IMR-90 (cell line): Measurements from ENCODE around the gene CYYR1. TPM values are rescaled to one million over a fixed set of nuclear protein-coding genes. Genes with fewer than 3 reads are reported as not detected.

Experiments used
- ATAC-seq: fragments of 200-7000 bp; cut with Tn5 transposase; 2 replicates; pipeline ENCODE4 v1.9.1; 2020; ENCODE audit warnings: low read depth, mild to moderate bottlenecking, moderate library complexity
- BruUV-seq: library from RNA; stranded (reverse); fragments of 400-500 nt; replicated peaks from 2 replicates; lab custom pipeline; 2021; lab: Mats Ljungman, UMichigan
- CTCF ChIA-PET: fragments of 300-600 bp; formaldehyde crosslinking; extraction: SDS; loops from one replicate; lab custom pipeline; 2021; ENCODE audit warnings: antibody characterized with exemption; lab: Yijun Ruan, JAX
- POLR2A ChIA-PET: fragments of 300-600 bp; sonication (Branson Sonifier 250); formaldehyde crosslinking; loops from one replicate; lab custom pipeline; 2022; ENCODE audit warnings: antibody characterized with exemption; ENCODE audit not compliant: unreplicated experiment; lab: Charles Lee
- DNase-seq: peaks from one replicate; pipeline ENCODE4 v3.0.0; 2013
- H2AFZ ChIP-seq: replicated peaks from 2 replicates; pipeline ENCODE3; 2013; ENCODE audit warnings: low read length, mild to moderate bottlenecking; ENCODE audit not compliant: poor library complexity
- H2AK5ac ChIP-seq: 2 replicates; pipeline ENCODE4 v1.6.1; 2013; ENCODE audit warnings: low read depth, low read length, inconsistent platforms
- H2AK9ac ChIP-seq: replicated peaks from 2 replicates; pipeline ENCODE3; 2013; ENCODE audit warnings: mild to moderate bottlenecking, low read depth, low read length, moderate library complexity; ENCODE audit not compliant: poor library complexity
- H2BK120ac ChIP-seq: 2 replicates; pipeline ENCODE4 v1.6.1; 2013; ENCODE audit warnings: low read depth, low read length, inconsistent platforms
- H2BK15ac ChIP-seq: 3 replicates; pipeline ENCODE4 v1.6.1; 2013; ENCODE audit warnings: low read depth, low read length, inconsistent platforms
- H2BK20ac ChIP-seq: 2 replicates; pipeline ENCODE4 v1.6.1; 2013; ENCODE audit warnings: low read depth, mild to moderate bottlenecking, inconsistent platforms, low read length, moderate library complexity
- H2BK5ac ChIP-seq: 2 replicates; pipeline ENCODE4 v1.6.1; 2013; ENCODE audit warnings: mild to moderate bottlenecking, low read depth, low read length, inconsistent platforms; ENCODE audit not compliant: poor library complexity, severe bottlenecking
- H3K14ac ChIP-seq: replicated peaks from 2 replicates; pipeline ENCODE4 v1.6.1; 2013; ENCODE audit warnings: low read depth, low read length, inconsistent platforms
- H3K18ac ChIP-seq: 2 replicates; pipeline ENCODE4 v1.6.1; 2013; ENCODE audit warnings: low read depth, low read length, control low read depth
- H3K23ac ChIP-seq: 2 replicates; pipeline ENCODE4 v1.6.1; 2013; ENCODE audit warnings: low read depth, low read length, inconsistent platforms
- H3K27ac ChIP-seq: 2 replicates; pipeline ENCODE4 v1.5.1; 2013; ENCODE audit warnings: mild to moderate bottlenecking, control low read depth, low read length; ENCODE audit not compliant: insufficient read depth
- H3K27me3 ChIP-seq: 2 replicates; pipeline ENCODE4 v1.6.1; 2013; ENCODE audit warnings: low read length; ENCODE audit not compliant: control insufficient read depth, insufficient read depth
- H3K36me3 ChIP-seq: 2 replicates; pipeline ENCODE4 v1.6.1; 2013; ENCODE audit warnings: low read length, mixed read lengths; ENCODE audit not compliant: control insufficient read depth, insufficient read depth
- H3K4ac ChIP-seq: 2 replicates; pipeline ENCODE4 v1.6.1; 2013; ENCODE audit warnings: low read depth, low read length, inconsistent platforms
- H3K4me1 ChIP-seq: 2 replicates; pipeline ENCODE4 v1.6.1; 2013; ENCODE audit warnings: low read length, mixed read lengths; ENCODE audit not compliant: control insufficient read depth, insufficient read depth
- H3K4me2 ChIP-seq: 2 replicates; pipeline ENCODE4 v1.6.1; 2013; ENCODE audit warnings: low read depth, mild to moderate bottlenecking, control low read depth, low read length, moderate library complexity
- H3K4me3 ChIP-seq: 2 replicates; pipeline ENCODE4 v1.5.1; 2013; ENCODE audit warnings: low read depth, mild to moderate bottlenecking, control low read depth, low read length, moderate library complexity; ENCODE audit not compliant: insufficient read depth
- H3K56ac ChIP-seq: 2 replicates; pipeline ENCODE4 v1.6.1; 2013; ENCODE audit warnings: low read length, inconsistent platforms; ENCODE audit not compliant: insufficient read depth; ENCODE audit errors: extremely low read depth
- H3K79me1 ChIP-seq, 2 experiments: 2 replicates each; pipeline ENCODE4 v1.6.1; 2013; ENCODE audit warnings: low read length in 2 of 2, inconsistent platforms in 1 of 2, low read depth in 1 of 2
- H3K9ac ChIP-seq: 2 replicates; pipeline ENCODE4 v1.6.1; 2013; ENCODE audit warnings: low read depth, low read length, control low read depth
- H3K9me1 ChIP-seq: 2 replicates; pipeline ENCODE4 v1.6.1; 2013; ENCODE audit warnings: low read length, inconsistent platforms; ENCODE audit not compliant: insufficient read depth
- H3K9me3 ChIP-seq: 2 replicates; pipeline ENCODE4 v1.6.1; 2013; ENCODE audit warnings: low read length; ENCODE audit not compliant: control insufficient read depth, insufficient read depth
- H4K20me1 ChIP-seq: 2 replicates; pipeline ENCODE4 v1.6.1; 2013; ENCODE audit warnings: low read length, inconsistent platforms; ENCODE audit not compliant: insufficient read depth
- H4K5ac ChIP-seq: 2 replicates; pipeline ENCODE4 v1.6.1; 2013; ENCODE audit warnings: mild to moderate bottlenecking, low read depth, low read length, control low read depth
- H4K8ac ChIP-seq, 2 experiments: 2 replicates each; pipeline ENCODE4 v1.6.1; 2013; ENCODE audit warnings: low read depth in 2 of 2, low read length in 2 of 2, control low read depth in 1 of 2, inconsistent platforms in 1 of 2
- H4K91ac ChIP-seq: 2 replicates; pipeline ENCODE4 v1.6.1; 2013; ENCODE audit warnings: low read depth, low read length, inconsistent platforms; ENCODE audit not compliant: insufficient read depth
- POLR2A ChIP-seq: IDR thresholded peaks from 2 replicates; pipeline ENCODE4 v1.6.1; 2012; ENCODE audit warnings: mild to moderate bottlenecking, low read depth, low read length
- WGBS, 2 experiments: methylation state at CpG; one replicate each; pipeline versions ENCODE4 v1.1.5 to v1.1.7; 2013; ENCODE audit warnings: missing lambda C conversion rate in 2 of 2; ENCODE audit not compliant: insufficient read length in 1 of 2; ENCODE audit errors: extremely low coverage in 2 of 2; 5-methylcytosine and 5-hydroxymethylcytosine counted together
- dilution Hi-C: fragments of 300-500 bp; cut with HindIII; formaldehyde crosslinking; loops from one replicate; pipeline ENCODE4 v1.14.3; 2018; ENCODE audit warnings: low sequenced_read_pairs; ENCODE audit not compliant: unreplicated experiment
- in situ Hi-C: fragments of 300-500 bp; cut with MboI; formaldehyde crosslinking; loops from 3 replicates; pipeline ENCODE4 v1.14.3; 2019; ENCODE audit warnings: low sequenced_read_pairs, inconsistent platforms, mixed read lengths
- intact Hi-C: fragments of 100-400 bp; cut with micrococcal nuclease; formaldehyde crosslinking; loops from 2 replicates; pipeline ENCODE4 v1.10.0; 2022
- polyA plus RNA-seq, 3 experiments: library from polyadenylated mRNA; depleted of rRNA; stranded (reverse); fragments of >200 nt; gene quantifications; 2 replicates each; pipeline ENCODE4 v1.2.3, GENCODE V29; 2012; ENCODE audit warnings: low replicate concordance in 1 of 3
- total RNA-seq: library from RNA; depleted of rRNA; stranded (reverse); fragments of >200 nt; gene quantifications from 2 replicates; pipeline ENCODE4 v1.2.3, GENCODE V29; 2012

The CYYR1 gene
- total and polyA plus RNA-seq, 2 of the 4 experiments (the other 2 are of a cell fraction) = not detected

GRCh38 chr21:26572076-26572701, 897 bp downstream of the CYYR1 start:
- no peak for DNase-seq
- in situ Hi-C loops = no loop called here
- Histone ChIP-seq H2BK20ac (no peak overlapping the region), H2BK120ac (no peak overlapping the region), H3K9me3 (no peaks in the 10 kb centered on the region; the same call in 1 of the 2 replicates), H3K79me1 (no peaks in the 10 kb centered on the region), H3K4ac (no peak overlapping the region), H3K27ac (no peak overlapping the region), H4K91ac (no peak overlapping the region), H3K4me2 (no peak overlapping the region), H3K27me3 (peaks cover 8% of the 10 kb centered on the region), H3K23ac (no peak overlapping the region), H2AK9ac (no peak overlapping the region), H3K36me3 (no peaks in the 10 kb centered on the region), H3K4me3 (no peak overlapping the region), H3K56ac (no peak overlapping the region), H3K9ac (no peak overlapping the region), H2AFZ (no peak overlapping the region), H2AK5ac (no peak overlapping the region), H2BK15ac (no peak overlapping the region), H2BK5ac (no peak overlapping the region), H4K5ac (no peak overlapping the region), H4K8ac (no peak overlapping the region), H3K14ac (no peak overlapping the region), H3K18ac (no peak overlapping the region), H3K9me1 (no peaks in the 10 kb centered on the region), H4K20me1 (no peaks in the 10 kb centered on the region), H3K4me1 (no peaks in the 10 kb centered on the region)
- TF ChIP-seq POLR2A = no peak
- dilution Hi-C loops = no loop called here
- WGBS, 2 experiments = 0% methylated on average over 3 of the region's 11 CpGs; no CpG with 5 or more reads in 1 of the 2 experiments
- no peak for ATAC-seq
- ChIA-PET POLR2A (no interaction called here), CTCF (interaction anchor here (1.3 kb wide), 1 partner anchor 25 kb away, joined by 4 read pairs; no protein-coding TSS in a partner anchor)
- intact Hi-C loops = no loop called here
- no TSS peak for BruUV-seq
